ENCODE measurements around the gene PFDN5. TPM values are rescaled to one million over a fixed set of nuclear protein-coding genes. Genes with fewer than 3 reads are reported as not detected.

PFDN5 gene
- total RNA-seq, 4 donors from 2014 or later = 656 to 1,200 (median 763) TPM

GRCh38 chr12:53343969-53344368, 48.6 kb downstream of the PFDN5 start:
- Histone ChIP-seq H3K4me3 (replicated peaks in 1 of 3) (no peak overlapping the region), H3K9me3 (no peaks in the 10 kb centered on the region), H3K36me3 (no peaks in the 10 kb centered on the region), H3K27me3 (no peaks in the 10 kb centered on the region), H3K4me1 (peaks cover 3 to 18% of the 10 kb centered on the region in 2 donors), H3K27ac (no peak overlapping the region)
- WGBS, 2 donors = 92 to 94% methylated on average over 4 of the region's 4 CpGs
- intact Hi-C loops (cut with DNase I) = no loop called here
- no peak for DNase-seq
- no peak for TF ChIP-seq CTCF (IDR thresholded peaks at IDR 0.05)

- no peaks in the 10 kb centered on the region for H3K9me3 ChIP-seq
- 12 to 18% methylated on average over 4 to 6 of the region's 19 CpGs for WGBS, 2 donors
- no peak for DNase-seq
- no peaks in the 10 kb centered on the region for H3K27me3 ChIP-seq
- peaks cover 3 to 18% of the 10 kb centered on the region in 2 donors for H3K4me1 ChIP-seq
- H3K36me3 ChIP-seq = no peaks in the 10 kb centered on the region
- intact Hi-C loops (cut with DNase I) = no loop called here
- TF ChIP-seq CTCF (IDR thresholded peaks at IDR 0.05) (no peak), POLR2A (IDR thresholded peaks at IDR 0.05) (no peak)
- peak overlapping the region in 2 of 3 donors; percentile 69 to 85 for H3K27ac ChIP-seq
- H3K4me3 ChIP-seq (replicated peaks in 1 of 3) = peak overlapping the region in 1 of 3 donors; percentile 56
These were observed 49.1 kb downstream of the PFDN5 start for GRCh38 chr12:53344487-53344823.

- H3K4me3 ChIP-seq (replicated peaks in 1 of 3) = peak overlapping the region; percentile 15 to 56 (median 35)
- WGBS, 2 donors = 0 to 1% methylated on average over 13 to 22 of the region's 50 CpGs
- TF ChIP-seq POLR2A (IDR thresholded peaks at IDR 0.05) = peak in 1 of 2 donors; percentile 38
- TF ChIP-seq CTCF (IDR thresholded peaks at IDR 0.05) = peak; percentile 40 to 66 (median 56)
- DNase-seq = peak; percentile 66 to 67
- H3K27ac ChIP-seq = peak overlapping the region; percentile 16 to 85 (median 69)
- H3K9me3 ChIP-seq = no peaks in the 10 kb centered on the region
- H3K27me3 ChIP-seq = no peaks in the 10 kb centered on the region
- intact Hi-C loops (cut with DNase I) = no loop called here
- peaks cover 3 to 18% of the 10 kb centered on the region in 2 donors for H3K4me1 ChIP-seq
- H3K36me3 ChIP-seq = no peaks in the 10 kb centered on the region
These were observed 49.6 kb downstream of the PFDN5 start for GRCh38 chr12:53344824-53345485.

- no peaks in the 10 kb centered on the region for H3K9me3 ChIP-seq
- TF ChIP-seq POLR2A (IDR thresholded peaks at IDR 0.05) (no peak), CTCF (IDR thresholded peaks at IDR 0.05) (no peak)
- H3K4me3 ChIP-seq (replicated peaks in 1 of 3) = peak overlapping the region in 1 of 3 donors; percentile 56
- intact Hi-C loops (cut with DNase I) = no loop called here
- H3K36me3 ChIP-seq = no peaks in the 10 kb centered on the region
- H3K27me3 ChIP-seq = no peaks in the 10 kb centered on the region
- DNase-seq = peak; percentile 18 to 26
- H3K4me1 ChIP-seq = peaks cover 3 to 18% of the 10 kb centered on the region in 2 donors
- WGBS, 2 donors = 47 to 50% methylated on average over 9 to 10 of the region's 10 CpGs
- peak overlapping the region; percentile 16 to 85 (median 69) for H3K27ac ChIP-seq
These were observed 50.3 kb downstream of the PFDN5 start for GRCh38 chr12:53345486-53346188.

- 100% methylated on average over 1 of the region's 1 CpG for WGBS, 2 donors
These were observed 51.1 kb downstream of the PFDN5 start for GRCh38 chr12:53346491-53346890.

More at GRCh38 chr12:53346491-53346890, 51.1 kb downstream of the PFDN5 start:
- DNase-seq = no peak
- intact Hi-C loops (cut with DNase I) = no loop called here
- H3K4me3 ChIP-seq (replicated peaks in 1 of 3) = no peak overlapping the region
- peaks cover 3 to 18% of the 10 kb centered on the region in 2 donors for H3K4me1 ChIP-seq
- no peak overlapping the region for H3K27ac ChIP-seq
- no peaks in the 10 kb centered on the region for H3K27me3 ChIP-seq
- TF ChIP-seq POLR2A (IDR thresholded peaks at IDR 0.05) (no peak), CTCF (IDR thresholded peaks at IDR 0.05) (no peak)
- no peaks in the 10 kb centered on the region for H3K9me3 ChIP-seq
- no peaks in the 10 kb centered on the region for H3K36me3 ChIP-seq
